Neural crest cell (in vitro differentiated cells): ENCODE measurements around the gene GDF10. TPM values are rescaled to one million over a fixed set of nuclear protein-coding genes. Genes with fewer than 3 reads are reported as not detected.

Experiments
- DNase-seq: peaks from one replicate; pipeline ENCODE4 v3.0.0; 2021; ENCODE audit warnings: low read depth, mixed read lengths, low spot score
- H3K27ac Mint-ChIP-seq: one replicate; pipeline ENCODE4 v1.8.0; 2021; ENCODE audit warnings: mild to moderate bottlenecking, mixed read lengths; ENCODE audit not compliant: unreplicated experiment
- H3K27me3 Mint-ChIP-seq: 2 replicates; pipeline ENCODE4 v1.8.0; 2021; ENCODE audit warnings: low read depth, mild to moderate bottlenecking, mixed read lengths
- H3K36me3 Mint-ChIP-seq: 2 replicates; pipeline ENCODE4 v1.8.0; 2021; ENCODE audit warnings: low read depth, mild to moderate bottlenecking, mixed read lengths
- H3K4me1 Mint-ChIP-seq: 2 replicates; pipeline ENCODE4 v1.8.0; 2021; ENCODE audit warnings: mixed read lengths
- H3K4me3 Mint-ChIP-seq: one replicate; pipeline ENCODE4 v1.8.0; 2021; ENCODE audit warnings: mild to moderate bottlenecking, mixed read lengths
- H3K9me3 Mint-ChIP-seq: 2 replicates; pipeline ENCODE4 v1.8.0; 2021; ENCODE audit warnings: mixed read lengths
- total RNA-seq: library from RNA; stranded (reverse); gene quantifications from 2 replicates; pipeline ENCODE4 v1.2.1, GENCODE V29; 2021
- TF ChIP-seq, protein P1 (sequence below): fragments of 200-600 bp; sonication (generic); conservative IDR thresholded peaks from 2 replicates; pipeline ENCODE4 v1.5.0; 2021; ENCODE audit warnings: antibody characterized with exemption, mild to moderate bottlenecking

Gene GDF10
- total RNA-seq, 1 donor from 2014 or later: 2.9 TPM

DNA sequence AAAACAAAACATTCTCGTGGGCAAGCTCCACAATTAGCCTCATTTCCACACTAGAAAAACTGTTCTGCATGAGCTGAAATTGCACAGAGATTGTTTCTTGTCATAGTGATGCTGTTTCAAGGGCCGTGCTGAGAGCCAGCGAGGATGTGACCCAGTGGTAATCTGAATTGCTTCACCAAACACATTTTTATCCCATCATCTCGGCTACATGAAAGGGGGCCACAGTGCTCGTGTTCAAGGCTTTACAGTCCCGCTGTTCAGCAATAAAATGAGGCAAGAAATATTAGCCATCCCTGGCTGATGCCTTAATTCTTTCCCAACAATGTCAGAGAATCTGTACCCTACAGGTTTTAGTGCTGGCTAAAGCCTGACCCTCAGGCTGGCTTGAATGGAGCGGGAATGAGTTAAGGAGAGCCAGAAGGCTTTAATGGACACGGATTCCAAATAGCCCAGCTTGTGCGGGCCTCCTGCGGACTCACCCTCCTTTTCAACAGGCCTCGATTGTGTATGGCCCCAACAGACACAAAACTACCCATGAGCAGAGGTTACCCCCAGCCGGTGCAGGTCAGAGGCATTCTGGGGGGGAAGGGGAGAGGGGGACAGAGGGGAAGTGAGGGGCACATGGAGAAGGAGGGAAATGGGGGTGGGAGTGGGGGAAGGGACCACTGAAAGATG is 2.0 kb upstream of the GDF10 start:
- TF ChIP-seq, protein P1, sequence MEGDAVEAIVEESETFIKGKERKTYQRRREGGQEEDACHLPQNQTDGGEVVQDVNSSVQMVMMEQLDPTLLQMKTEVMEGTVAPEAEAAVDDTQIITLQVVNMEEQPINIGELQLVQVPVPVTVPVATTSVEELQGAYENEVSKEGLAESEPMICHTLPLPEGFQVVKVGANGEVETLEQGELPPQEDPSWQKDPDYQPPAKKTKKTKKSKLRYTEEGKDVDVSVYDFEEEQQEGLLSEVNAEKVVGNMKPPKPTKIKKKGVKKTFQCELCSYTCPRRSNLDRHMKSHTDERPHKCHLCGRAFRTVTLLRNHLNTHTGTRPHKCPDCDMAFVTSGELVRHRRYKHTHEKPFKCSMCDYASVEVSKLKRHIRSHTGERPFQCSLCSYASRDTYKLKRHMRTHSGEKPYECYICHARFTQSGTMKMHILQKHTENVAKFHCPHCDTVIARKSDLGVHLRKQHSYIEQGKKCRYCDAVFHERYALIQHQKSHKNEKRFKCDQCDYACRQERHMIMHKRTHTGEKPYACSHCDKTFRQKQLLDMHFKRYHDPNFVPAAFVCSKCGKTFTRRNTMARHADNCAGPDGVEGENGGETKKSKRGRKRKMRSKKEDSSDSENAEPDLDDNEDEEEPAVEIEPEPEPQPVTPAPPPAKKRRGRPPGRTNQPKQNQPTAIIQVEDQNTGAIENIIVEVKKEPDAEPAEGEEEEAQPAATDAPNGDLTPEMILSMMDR: no peak
- no peaks in the 10 kb centered on the region for H3K36me3 Mint-ChIP-seq
- H3K27ac Mint-ChIP-seq: no peak overlapping the region
- H3K27me3 Mint-ChIP-seq: peaks cover 41% of the 10 kb centered on the region
- H3K9me3 Mint-ChIP-seq: no peaks in the 10 kb centered on the region
- peaks cover 58% of the 10 kb centered on the region for H3K4me1 Mint-ChIP-seq
- DNase-seq: no peak
- H3K4me3 Mint-ChIP-seq: peak overlapping the region; percentile 81

DNA sequence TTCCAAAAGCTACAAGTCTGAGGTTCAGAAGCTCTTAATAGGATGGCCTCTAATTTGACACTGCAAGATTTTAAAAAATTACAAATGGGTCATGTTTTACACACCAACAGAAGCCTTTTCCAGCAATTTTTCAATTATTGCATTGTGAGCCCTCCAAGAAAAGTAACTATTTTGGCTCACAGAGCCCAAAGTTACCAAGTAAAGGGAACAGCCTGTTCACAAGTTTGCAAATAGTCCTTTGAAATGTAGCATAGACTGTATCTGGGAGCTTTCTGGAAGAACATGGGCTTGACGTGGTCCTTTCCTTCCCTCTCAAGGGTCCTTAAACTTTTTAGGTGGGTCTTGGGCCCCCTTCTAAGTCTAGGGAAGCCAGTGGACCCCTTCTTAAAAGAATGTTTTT is 1.3 kb upstream of the GDF10 start:
- peak overlapping the region; percentile 86 for H3K4me3 Mint-ChIP-seq
- H3K4me1 Mint-ChIP-seq: peaks cover 58% of the 10 kb centered on the region
- no peaks in the 10 kb centered on the region for H3K36me3 Mint-ChIP-seq
- TF ChIP-seq, protein P1: no peak
- no peak overlapping the region for H3K27ac Mint-ChIP-seq
- peaks cover 45% of the 10 kb centered on the region for H3K27me3 Mint-ChIP-seq
- H3K9me3 Mint-ChIP-seq: no peaks in the 10 kb centered on the region
- no peak for DNase-seq

DNA sequence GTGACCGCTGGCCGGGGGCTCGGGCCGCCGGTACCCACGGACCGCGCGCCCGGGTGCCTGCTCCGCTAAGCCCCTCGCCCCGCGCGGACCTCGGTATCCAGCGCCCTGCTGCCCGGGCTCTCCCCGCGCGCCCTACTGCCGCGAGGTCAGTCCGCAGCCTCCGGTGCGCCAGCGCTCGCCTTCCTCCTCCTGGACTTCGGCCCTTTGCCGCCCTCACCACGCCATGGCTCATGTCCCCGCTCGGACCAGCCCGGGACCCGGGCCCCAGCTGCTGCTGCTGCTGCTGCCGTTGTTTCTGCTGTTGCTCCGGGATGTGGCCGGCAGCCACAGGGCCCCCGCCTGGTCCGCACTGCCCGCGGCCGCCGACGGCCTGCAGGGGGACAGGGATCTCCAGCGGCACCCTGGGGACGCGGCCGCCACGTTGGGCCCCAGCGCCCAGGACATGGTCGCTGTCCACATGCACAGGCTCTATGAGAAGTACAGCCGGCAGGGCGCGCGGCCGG is 483 bp downstream of the GDF10 start:
- DNase-seq: peak; percentile 22
- Mint-ChIP-seq H3K27me3 (peaks cover 48% of the 10 kb centered on the region), H3K36me3 (no peaks in the 10 kb centered on the region), H3K27ac (no peak overlapping the region), H3K4me3 (peak overlapping the region; percentile 91), H3K4me1 (peaks cover 57% of the 10 kb centered on the region), H3K9me3 (no peaks in the 10 kb centered on the region)
- TF ChIP-seq, protein P1: peak; percentile 46

- H3K27me3 Mint-ChIP-seq: peaks cover 41% of the 10 kb centered on the region
- TF ChIP-seq, protein P1: no peak
- no peak overlapping the region for H3K27ac Mint-ChIP-seq
- peak overlapping the region; percentile 21 for H3K4me3 Mint-ChIP-seq
- H3K9me3 Mint-ChIP-seq: no peaks in the 10 kb centered on the region
- peaks cover 44% of the 10 kb centered on the region for H3K4me1 Mint-ChIP-seq
- no peaks in the 10 kb centered on the region for H3K36me3 Mint-ChIP-seq
- no peak for DNase-seq
These were observed 1.8 kb downstream of the GDF10 start for GRCh38 chr10:47301833-47302232.

DNA sequence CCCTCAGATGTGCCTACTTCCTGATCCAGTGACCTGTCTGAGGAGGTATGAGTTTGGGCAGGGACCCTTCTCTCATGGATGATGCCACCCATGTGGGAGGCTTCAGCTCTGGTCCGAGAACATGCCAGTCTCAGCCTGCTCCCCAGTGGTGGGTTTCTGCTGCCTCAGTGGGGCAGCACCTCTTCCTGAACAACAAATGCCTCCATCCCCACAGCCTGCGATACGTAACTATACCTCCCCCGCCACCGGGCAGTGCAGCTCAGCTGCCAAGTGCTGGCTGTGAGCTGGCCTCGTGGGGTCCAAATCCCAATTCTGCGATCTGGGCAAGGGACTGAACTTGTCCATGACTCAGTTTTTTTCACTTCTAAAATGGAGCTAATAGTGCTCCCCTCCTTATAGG is 3.1 kb downstream of the GDF10 start:
- Mint-ChIP-seq H3K4me3 (peak overlapping the region; percentile 59), H3K36me3 (no peaks in the 10 kb centered on the region), H3K27me3 (peaks cover 38% of the 10 kb centered on the region), H3K9me3 (no peaks in the 10 kb centered on the region), H3K4me1 (peaks cover 33% of the 10 kb centered on the region), H3K27ac (no peak overlapping the region)
- TF ChIP-seq, protein P1: no peak
- DNase-seq: no peak
